Epithelial cell of prostate (primary cell): ENCODE measurements around the gene PARVG.

Experiments used
- DNase-seq: peaks from one replicate; pipeline ENCODE4 v3.0.0-alpha.2; 2011; ENCODE audit warnings: low read depth, low spot score
- H3K27ac ChIP-seq: fragments of 450-650 bp; 2 replicates; pipeline ENCODE4 v1.5.1; 2017; ENCODE audit warnings: mild to moderate bottlenecking

PARVG gene

GRCh38 chr22:44179196-44179988 lies 1.3 kb upstream of the PARVG start:
- H3K27ac ChIP-seq = no peak overlapping the region
- no peak for DNase-seq

DNA sequence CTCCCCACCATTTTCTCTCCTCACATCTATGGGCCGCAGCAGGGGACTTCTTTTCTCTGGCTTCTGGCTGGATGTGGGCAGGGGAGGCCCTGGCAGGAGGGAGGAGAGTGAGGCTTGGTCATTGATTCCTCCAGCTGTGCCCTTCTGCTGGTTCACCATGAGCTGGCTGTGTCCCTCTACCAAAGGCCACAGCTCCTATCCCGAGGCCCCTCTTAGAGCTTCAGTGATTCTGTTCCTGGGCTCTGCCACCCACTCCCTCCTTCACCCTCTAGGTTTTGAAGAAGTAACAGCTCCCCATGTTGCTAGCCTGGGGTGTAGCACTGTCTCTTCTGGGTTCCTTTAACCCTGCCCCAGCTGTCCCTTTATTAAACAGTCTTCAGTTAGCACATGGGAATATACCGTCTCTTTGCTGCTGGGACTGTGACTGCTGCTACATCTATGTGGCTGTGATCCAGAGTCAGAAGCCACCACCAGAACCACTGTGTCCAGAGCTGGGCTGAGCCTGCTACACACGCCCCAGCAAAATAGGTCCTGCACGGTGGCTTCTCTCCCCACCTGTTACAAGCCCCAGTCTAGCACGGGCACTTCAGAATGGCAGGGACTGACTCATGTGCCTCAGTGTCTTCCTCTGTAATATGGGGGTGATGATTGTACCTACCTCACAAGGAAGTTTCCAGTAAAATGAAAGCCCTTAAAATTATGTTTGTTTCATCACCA lies 578 bp upstream of the PARVG start:
- DNase-seq = no peak
- no peak overlapping the region for H3K27ac ChIP-seq

DNA sequence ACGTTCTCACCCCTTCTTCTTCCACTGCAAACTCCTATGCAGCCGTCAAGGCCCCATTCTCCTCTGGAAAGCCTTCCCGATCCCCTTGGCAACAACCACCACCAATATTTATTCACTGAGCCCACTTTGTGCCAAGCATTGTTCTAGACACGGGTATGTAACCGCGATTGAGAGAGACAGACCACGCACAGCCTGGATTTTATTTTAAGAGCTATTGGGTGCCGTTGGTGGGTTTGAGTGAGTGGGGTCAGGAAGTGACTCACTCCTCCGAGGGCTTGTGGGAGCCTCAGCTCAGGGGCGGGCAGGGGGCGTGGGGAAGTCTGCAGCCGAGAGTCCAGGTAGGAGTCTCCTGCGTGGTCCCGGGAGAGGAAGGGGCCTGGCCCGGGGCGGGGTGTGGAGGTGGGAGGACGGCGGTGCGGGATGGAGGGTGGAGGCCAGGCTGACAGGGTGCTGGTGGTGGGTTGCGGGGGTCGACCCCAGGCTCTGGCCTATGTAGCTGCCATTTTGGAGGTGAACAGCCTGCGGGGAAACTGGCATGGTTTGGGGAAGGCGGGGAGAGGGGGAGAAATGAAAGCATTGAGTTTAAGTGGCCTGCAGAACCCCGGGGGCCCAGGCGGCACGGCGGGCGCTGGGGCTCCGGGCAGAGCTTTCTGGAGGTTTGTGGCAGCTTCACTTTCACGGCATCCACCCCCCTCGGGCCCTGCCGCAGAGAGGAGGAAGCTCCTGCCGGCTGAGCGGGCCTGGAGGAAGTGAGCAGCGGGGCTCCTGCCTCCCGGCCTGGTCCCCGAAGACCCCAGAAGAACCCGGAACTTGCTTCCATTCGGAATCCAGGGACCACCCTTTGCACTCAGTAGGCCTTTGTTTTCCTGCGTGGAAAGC lies 547 bp downstream of the PARVG start:
- DNase-seq = no peak
- no peak overlapping the region for H3K27ac ChIP-seq

GRCh38 chr22:44181912-44182587 lies 1.3 kb downstream of the PARVG start:
- no peak for DNase-seq
- H3K27ac ChIP-seq = no peak overlapping the region

- no peak overlapping the region for H3K27ac ChIP-seq
- DNase-seq = no peak
Observed at GRCh38 chr22:44182588-44183286, 2.0 kb downstream of the PARVG start.

DNA sequence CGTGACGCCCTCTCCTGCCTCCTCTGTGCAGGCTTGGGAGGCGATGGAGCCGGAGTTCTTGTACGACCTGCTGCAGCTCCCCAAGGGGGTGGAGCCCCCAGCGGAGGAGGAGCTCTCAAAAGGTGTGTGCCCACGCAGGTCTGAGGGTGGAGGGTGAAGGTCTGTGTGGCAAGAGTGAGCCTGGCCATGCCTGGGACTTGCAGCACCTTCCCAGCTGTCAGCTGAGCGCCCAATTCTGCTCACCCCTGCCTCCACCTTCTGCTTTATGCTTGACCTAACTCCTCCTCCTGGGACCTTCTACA lies 2.5 kb downstream of the PARVG start:
- no peak for DNase-seq
- no peak overlapping the region for H3K27ac ChIP-seq

GRCh38 chr22:44184006-44184405 lies 3.3 kb downstream of the PARVG start:
- DNase-seq = no peak

GRCh38 chr22:44185237-44186120 lies 4.8 kb downstream of the PARVG start:
- H3K27ac ChIP-seq = no peak overlapping the region
- DNase-seq = no peak

More at GRCh38 chr22:44184006-44184405, 3.3 kb downstream of the PARVG start:
- no peak overlapping the region for H3K27ac ChIP-seq

DNA sequence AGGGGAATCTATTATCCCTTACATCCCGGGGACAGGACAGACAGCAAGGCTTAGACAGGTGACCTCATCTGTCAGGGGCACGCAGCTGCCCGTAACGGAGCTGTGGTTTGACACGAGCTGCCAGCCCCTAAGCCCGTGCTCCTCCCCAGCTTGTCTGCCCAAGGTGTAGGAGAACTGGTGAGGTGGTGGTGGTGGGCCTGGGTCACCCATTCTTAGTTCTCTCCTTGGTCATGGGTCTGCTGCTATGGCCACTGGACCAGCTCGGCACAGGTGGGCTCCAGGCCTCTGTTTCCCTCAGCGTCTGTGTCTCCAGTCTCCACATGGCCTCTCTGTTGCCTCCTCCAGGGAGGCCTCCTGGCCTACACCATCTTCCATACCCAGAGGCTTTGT lies 5.4 kb downstream of the PARVG start:
- no peak overlapping the region for H3K27ac ChIP-seq
- DNase-seq = no peak

GRCh38 chr22:44186737-44187136 lies 6.0 kb downstream of the PARVG start:
- no peak overlapping the region for H3K27ac ChIP-seq
- DNase-seq = no peak

GRCh38 chr22:44187652-44188230 lies 7.0 kb downstream of the PARVG start:
- no peak for DNase-seq
- H3K27ac ChIP-seq = no peak overlapping the region

DNA sequence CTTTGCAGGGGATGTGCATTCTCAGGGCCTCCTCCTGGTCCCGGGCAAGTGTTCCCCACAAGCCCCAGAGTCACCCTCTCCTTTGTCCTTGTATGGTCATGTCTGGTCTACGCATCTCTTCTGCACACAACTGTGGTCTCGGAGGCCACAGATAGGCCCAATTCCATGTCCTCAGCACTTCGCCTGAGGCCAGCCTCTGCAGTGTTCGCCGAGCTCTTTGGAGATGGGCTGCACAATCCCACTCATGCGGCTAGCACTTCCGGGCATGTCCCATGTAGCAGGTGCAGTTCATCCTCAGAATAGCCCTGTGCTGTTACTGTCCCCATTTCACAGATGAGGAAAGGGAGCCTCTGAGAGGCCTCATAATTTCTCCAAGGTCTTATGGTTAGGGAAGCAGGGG lies 7.6 kb downstream of the PARVG start:
- H3K27ac ChIP-seq = no peak overlapping the region

DNA sequence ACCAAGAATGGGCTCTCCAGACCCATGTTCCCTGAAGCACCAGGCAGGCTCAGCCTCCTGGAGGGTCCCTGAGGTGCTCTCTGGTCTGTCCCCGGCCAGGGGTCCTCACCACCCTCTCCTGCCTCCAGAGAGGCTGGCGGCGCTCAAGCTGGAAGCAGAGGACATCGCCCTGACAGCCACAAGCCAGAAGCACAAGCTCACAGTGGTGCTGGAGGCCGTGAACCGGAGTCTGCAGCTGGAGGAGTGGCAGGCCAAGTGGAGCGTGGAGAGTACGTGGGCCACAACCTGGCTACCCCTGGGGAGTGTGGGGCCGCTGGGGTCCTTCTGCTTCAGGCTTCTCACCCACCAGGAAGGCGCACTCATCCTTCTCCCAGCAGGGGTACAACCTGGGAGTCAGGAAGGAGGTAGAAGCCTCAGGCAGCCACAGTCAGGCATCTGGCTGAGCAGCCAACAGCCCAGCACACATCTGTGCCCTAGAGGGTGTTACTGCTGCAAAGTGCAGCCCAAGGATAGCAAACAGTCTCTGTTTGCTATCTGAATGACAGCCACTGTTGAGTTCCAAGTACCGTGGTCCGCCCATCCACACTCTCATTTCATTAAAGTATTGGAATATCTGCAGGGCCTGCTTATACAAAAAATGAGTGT lies 8.4 kb downstream of the PARVG start:
- no peak for DNase-seq
- no peak overlapping the region for H3K27ac ChIP-seq

More for the DNA sequence above, 7.6 kb downstream of the PARVG start:
- no peak for DNase-seq

DNA sequence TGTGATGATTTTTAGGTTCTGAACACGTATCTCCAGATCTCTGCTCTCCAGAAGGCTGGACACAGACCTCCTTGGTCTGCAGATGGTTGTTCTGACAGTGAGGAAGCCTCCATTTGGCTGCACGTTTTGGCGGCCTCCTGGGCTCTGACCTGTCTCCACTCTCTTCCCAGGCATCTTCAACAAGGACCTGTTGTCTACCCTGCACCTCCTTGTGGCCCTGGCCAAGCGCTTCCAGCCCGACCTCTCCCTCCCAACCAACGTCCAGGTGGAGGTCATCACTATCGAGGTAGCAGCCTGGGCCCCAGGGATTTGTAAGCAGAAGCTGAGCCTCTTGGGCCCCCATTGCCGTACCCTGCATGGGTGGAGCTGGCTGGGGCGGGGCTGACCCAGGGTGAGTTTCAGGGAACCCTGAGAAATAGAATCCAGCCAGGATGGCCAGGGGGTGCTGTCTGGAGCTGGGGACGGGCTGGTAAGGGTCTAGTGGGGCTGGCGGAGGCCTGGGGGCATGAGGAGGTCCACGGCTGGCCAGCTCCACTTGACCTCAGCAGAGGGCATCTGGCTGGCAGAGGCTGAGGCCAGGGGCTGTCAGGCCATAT lies 9.8 kb downstream of the PARVG start:
- no peak overlapping the region for H3K27ac ChIP-seq
- no peak for DNase-seq

DNA sequence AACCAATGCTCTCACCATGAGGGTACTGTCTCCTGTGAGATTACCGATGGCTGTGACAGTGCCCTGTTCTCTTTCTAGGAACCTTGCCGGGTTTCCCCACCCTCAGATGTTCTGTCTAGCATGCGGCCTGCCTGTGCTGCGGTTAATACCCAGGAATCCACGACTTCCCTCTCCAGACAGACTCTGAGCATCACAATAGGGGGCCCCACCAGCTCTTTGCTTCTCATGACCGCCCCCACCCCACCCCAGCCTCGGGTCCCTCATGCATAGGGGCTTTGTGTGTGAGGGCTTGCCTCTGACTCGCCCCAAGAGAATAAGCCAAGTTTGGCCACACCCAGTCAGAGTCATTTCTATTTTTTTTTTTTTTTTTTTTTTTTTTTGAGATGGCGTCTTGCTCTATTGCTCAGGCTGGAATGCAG lies 10.3 kb downstream of the PARVG start:
- DNase-seq = no peak
- no peak overlapping the region for H3K27ac ChIP-seq

GRCh38 chr22:44192098-44192815 lies 11.5 kb downstream of the PARVG start:
- no peak for DNase-seq

More at GRCh38 chr22:44192098-44192815, 11.5 kb downstream of the PARVG start:
- H3K27ac ChIP-seq = no peak overlapping the region
